HG03565 (cell line): ENCODE data around the gene SDK2.
"Not testable (repeated sequence)": the region's sequence is repeated elsewhere in the genome, so short reads cannot be mapped to it uniquely, and the experiment has no call there.

Source experiments
- ATAC-seq: cut with Tn5 transposase; IDR thresholded peaks from one replicate; pipeline ENCODE4 v1.9.1; 2021; ENCODE audit warnings: mild to moderate bottlenecking, moderate library complexity; ENCODE audit not compliant: unreplicated experiment

SDK2 gene

DNA sequence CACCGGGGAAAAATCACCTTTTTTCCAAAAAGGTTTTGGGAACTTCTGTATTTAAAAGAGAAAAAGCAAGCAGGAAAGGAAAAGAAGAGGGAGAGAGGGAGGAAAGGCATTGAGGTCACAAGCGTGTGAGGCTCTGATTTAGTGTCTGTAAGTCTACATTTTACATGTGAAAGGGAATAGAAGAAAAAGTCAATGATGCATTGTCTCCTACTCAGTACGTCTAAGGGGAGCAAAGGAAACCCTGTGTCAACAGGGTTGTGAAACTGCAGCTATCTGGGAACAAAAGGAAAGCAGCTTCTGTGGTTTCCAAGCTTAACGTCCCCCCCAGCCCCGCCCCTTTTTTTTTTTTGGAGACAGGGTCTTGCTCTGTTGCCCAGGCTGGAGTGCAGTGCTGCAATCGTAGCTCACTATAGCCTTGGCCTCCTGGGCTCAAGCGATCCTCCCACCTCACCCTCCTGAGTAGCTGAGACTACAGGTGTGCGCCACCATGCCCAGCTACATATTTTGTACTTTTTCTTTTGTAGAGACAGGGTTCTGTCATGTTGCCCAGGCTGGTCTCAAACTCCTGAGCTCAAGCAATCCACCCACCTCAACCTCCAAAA lies 330.6 kb downstream of the SDK2 start:
- no peak for ATAC-seq

DNA sequence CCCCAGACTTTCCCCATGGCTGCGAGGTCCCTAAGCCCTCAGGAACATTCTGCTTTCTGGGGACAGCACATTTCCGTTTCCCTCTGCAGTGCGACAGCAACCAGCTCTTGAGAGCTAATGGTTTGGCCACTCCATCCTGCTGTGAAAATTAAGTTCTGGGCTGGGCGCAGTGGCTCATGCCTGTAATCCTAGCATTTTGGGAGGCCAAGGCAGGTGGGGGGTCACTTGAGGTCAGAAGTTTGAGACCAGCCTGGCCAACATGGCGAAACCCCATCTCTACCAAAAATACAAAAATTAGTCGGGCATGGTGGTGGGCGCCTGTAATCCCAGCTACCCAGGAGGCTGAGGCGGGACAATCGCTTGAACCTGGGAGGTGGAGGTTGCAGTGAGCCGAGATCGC lies 331.4 kb downstream of the SDK2 start:
- ATAC-seq, result not testable (repeated sequence)

DNA sequence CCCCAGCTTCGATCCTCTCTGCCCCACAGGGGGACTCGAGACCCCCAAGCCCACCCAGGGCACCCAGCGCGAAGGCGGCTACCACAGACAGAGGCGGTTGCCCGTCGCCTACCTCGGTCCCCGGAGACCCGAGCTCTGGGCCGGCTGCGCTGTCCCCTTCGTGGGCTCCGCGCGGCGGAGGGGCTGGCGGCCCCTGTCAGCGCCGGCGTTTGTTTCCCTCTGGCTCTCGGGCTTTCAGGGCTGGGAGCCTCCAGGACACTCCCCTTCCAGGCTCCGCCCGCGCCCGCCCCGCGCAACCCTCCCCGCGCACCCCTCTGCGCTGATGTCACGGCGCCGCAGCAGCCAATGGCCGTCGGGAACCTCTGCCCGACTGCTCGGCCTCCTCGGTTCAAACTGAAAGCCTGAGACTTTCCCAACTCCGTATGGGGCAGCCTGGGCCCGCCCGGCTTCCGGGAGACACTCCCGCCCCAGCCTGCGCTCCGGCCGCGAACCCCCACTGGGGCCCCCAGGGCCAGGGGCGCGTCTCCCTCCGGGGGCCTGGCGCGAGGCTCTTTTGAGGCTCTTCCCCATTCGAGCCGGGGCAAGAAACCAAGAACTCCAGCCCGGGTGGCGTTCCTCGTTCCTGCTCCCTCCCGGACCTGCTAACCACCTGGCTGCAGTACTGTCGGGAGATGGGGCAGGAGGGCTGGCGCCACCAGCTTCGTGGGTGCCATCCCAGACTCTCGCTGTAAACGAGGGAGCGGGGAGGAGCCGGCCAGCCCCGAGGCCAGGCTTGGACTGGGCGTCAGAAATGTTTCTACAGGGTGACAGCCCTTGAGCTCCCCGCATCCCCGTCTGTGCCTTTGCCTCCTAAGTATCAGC lies 332.2 kb downstream of the SDK2 start, which contains the start of gene CDC42EP4:
CDC42EP4 (minus strand) TSS at position 221 of the 861 bp plus-strand sequence. CDS start 25,501 bp downstream, outside the sequence.
- ATAC-seq, result peak; percentile 80

DNA sequence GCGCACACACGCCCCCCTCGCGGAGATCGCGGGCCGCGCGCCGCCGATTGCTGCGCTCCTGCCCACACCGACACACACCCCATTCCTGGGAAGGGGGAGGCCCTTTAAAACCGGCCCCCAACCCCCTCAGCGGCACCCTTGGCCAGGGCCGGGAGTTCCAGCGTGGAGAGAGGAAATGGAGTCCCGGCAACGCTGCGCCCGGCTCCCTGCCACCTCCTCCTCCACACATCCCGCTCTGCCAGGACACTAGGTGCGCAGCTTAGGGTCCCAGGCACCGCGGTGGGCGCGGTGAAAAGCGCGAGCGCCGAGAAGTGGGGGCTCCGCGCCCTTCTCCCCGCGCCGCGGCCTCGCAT lies 332.8 kb downstream of the SDK2 start:
- ATAC-seq, result peak; percentile 2

DNA sequence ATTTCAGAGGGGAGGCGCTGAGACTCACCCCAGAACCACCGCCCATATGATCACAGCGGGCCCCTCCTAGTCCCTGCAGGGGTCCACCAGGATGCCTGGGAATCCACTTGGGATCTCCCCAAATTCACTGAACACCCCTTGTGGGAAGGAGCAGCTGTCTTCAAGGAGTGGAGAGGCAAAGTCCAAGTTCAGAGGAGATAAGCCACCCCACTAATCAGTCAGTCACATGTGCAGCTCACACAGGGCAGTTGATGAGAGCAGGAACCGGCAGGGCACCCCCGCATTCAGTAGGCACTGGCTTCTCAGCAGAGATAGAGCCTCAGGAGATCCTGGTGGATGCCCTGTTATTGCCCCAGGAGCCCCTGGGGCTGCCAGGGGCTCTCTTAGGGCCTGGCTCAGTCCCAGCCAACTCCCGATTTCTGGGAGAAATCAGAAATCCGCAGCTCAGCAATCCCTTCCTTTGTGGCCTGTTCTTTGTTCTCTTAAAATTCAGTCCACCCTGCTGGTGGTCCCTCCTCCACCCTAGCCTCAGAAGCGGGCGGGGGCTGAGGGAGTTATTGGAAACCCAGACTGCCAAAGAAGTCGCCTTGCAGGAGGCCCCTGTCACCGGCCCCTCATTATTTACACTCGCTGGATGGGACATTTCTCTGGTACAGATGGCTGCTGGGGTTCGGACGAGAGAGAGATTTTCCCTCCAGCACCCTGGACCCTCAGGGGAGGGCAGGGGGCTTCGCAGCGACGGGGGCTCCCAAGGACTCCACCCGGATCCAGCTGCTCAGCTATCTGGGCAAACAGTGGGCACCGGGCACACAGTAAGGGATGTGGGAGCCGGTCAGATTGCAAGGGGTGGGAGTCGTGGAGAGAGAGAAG lies 334.3 kb downstream of the SDK2 start:
- ATAC-seq, result no peak

DNA sequence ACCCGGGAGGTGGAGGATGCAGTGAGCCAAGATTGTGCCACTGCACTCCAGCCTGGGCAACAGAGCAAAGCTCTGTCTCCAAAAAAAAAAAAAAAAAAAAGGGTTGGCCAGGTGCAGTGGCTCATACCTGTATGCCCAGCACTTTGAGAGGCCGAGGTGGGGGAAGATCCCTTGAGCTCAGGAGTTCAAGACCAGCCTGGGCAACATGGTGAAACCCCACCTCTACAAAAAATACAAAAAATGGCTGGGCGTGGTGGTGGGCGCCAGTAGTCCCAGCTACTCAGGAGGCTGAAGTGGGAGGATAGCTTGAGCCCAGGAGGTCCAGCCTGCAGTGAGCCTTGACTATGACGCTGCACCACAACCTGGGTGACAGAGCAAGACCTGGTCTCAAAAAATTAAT lies 335.3 kb downstream of the SDK2 start:
- not testable (repeated sequence) for ATAC-seq

DNA sequence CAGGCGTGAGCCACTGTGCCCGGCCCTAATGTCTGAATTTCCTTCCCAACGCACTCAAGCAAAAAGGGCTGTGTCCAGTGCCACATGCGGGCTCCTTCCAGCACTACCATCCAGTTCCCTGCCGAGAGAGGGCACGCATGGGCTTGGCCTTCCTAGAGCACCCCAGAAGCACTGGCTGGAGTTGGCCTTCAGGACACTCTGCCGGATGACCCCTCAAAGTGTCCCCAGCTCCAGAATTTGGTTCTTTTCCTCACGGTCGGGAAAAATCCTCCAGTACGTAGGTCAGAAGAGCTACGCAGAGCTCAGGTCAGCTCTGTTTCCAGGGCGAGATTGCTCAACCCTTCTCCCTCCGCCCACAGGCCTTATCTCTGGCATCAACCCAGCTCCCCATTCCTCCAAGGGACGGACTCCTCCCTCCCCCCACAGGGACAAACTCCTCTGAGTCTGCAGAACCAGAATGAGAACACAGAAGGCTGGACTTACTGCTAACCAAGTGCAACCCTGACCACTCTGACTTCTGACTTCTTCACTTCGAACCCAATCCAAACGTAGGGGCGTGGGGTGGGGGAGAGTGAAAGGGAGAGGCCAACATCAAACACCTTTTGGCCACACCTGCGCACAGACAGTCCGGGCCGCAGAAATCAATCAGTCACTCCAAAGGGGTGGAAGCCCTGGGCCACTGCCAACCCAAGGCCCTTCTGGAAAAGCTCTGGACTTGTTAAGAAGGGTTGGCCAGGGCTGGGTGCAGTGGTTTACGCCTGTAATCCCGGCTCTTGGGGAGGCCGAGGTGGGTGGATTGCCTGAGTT lies 336.0 kb downstream of the SDK2 start:
- no peak for ATAC-seq

DNA sequence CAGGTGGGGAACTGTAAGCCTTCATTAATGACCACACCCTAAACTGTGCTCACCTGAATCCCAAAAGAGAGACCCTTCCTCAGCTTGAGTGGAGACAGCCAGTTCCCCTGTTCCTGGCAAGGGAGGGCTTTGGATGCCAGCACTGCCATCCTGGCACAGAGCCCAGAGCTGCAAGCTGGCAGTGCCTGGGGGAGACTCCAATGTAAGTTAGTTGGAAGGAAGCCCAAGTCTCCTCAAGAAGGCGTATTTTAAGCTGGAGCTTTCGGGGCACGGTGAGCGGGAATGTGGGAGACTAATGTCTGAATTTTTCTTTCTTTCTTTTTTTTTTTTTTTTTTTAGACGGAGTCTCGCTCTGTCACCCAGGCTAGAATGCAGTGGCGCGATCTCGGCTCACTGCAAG lies 337.1 kb downstream of the SDK2 start:
- no peak for ATAC-seq

DNA sequence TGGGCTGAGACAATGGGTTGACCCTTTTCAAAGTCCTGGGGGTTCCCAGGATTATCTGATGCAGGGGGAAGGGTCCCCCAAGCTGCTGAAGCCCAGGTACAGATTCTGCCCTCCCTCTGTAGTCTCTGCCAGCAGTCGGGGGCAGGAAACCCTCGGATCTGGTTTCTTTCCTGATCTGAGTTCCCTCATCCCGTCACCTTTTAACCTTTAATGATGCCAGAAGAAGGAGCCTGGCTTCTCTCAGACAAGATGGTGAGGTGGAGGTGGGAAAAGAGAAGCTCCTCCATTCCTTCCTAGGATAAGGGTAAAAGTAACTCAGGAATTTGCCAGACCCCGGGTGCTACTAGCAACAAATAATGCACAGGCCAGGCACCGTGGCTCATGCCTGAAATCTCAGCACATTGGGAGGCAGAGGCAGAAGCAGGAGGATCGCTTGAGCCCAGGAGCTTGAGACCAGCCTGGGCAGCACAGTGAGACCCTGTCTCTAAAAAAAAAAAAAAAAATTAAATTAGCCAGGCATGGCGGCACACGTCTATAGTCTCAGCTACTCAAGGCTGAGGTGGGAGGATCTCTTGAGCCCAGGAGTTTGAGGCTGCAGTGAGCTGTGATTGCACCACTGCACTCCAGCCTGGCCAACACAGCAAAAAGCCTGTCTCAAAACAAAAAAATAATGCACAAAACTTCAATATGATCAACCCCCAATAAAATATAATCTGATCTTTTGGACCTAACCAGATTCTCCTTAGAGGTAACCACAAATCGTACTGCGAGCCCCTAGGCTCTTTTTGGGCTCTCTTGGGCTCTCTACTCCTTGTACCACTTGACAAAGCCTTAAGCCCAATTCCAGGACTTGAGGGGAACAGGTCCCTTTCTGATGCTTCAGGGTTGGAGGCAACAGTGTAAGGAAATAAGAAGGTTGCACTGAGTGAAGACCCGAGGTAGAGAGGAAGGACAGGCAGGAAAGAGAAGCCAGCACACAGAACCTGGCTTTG lies 338.1 kb downstream of the SDK2 start:
- ATAC-seq, result no peak

DNA sequence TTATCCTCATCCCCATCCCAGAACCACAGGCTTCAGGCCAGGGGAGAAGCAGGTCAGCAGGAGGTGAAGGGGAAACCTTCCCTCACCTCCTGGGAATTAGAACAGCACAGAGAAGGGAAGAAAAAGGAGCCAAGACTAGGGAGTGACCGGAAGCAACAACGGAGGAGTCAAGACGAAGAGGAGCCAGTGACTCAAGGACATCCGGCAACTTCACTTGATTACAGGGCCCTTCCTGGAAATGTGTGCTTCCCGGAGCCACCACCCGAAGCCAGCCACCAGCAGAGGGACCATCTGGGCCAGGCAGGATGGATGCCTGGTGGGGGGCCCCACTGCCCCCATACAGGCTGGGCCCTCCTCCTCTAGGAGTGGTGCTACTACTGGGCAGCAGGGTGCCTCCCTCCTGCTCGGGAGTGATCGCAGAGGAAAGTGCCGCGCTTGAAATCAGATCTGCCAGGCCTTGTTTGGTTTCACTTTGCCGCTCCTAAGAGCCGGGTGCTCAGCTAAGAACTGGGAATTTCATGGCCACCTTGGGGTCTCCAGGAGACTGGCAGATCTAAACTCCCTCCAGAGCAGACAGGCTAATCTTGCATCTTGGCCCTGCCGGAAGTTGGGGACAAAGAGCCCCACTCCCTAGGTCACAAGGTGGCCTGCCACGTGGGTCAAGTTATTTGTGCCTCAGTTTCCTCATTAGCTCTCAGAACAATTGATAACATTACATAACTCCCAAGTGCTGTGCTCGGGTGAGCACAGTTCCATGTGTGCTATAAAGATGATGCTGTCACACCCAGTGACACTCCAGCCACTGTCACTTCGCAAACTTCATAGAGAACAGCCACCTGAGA lies 339.1 kb downstream of the SDK2 start:
- no peak for ATAC-seq

DNA sequence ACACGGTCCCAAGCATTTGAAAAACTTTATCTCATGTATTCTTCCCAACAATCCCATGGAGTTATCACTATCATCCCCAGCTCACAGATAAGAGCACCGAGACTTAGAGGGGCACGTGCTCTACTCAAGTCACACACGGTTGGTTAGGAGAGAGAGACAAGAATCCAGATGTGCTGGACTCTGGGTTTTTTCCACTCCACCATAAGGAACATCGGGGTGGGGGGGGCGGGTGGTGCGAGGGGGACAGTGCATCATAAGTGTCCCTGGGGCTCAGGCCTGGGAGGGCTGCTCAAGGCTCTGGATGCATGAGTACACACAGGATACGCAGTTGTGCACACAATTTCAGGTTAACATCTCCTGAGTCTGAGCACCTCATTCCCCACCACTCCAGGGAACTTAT lies 339.8 kb downstream of the SDK2 start:
- ATAC-seq, result no peak

DNA sequence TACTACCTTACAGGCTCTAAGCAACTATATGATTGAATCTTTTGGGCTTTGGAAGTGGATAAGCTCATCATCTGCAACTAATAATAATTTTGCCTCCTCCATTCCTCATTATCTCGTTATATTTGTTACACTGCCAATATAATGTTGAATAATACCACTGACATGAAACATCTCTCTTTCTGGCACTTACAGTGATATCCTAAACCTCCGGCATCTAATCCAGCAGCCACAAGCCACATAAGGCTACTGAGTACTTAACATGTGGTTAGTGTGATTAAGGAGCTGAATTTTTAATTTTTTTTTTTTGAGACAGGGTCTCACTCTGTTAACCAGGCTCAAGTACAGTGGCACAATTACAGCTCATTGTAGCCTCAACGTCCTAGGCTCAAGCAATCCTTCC lies 342.1 kb downstream of the SDK2 start:
- ATAC-seq, result no peak

DNA sequence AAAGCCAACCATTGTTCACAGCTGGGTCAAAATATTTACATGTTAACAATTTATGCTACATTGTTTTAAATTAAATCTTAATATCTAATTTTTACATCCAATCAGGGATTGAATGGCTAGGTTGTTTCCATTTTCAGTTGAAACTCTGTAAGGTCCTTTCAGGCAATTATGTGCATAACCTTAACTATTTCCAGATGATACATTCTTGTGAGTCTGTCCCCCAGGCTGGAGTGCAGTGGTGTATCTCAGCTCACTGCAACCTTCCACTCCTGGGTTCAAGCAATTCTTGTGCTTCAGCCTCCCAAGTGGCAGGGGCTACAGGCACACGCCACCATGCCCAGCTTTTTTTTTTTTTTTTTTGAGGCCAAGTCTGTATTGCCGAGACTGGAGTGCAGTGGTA lies 342.9 kb downstream of the SDK2 start:
- no peak for ATAC-seq

DNA sequence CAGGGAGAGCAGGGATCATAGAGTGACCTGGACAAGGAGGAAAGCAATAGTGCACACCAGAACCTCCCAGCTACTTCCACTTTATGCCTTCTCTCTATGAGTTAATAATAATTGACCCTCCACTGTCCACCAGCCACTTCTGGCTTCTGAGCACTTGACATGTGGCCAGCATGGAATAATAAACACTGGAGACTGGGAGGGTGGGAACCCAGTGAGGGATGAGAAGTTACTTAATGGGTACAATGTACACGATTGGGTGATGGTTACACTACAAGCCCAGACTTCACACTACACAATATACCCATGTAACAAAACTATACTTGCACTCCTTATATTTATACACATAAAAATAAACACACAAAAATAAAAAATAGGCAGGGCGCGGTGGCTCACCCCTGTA lies 343.9 kb downstream of the SDK2 start:
- no peak for ATAC-seq

DNA sequence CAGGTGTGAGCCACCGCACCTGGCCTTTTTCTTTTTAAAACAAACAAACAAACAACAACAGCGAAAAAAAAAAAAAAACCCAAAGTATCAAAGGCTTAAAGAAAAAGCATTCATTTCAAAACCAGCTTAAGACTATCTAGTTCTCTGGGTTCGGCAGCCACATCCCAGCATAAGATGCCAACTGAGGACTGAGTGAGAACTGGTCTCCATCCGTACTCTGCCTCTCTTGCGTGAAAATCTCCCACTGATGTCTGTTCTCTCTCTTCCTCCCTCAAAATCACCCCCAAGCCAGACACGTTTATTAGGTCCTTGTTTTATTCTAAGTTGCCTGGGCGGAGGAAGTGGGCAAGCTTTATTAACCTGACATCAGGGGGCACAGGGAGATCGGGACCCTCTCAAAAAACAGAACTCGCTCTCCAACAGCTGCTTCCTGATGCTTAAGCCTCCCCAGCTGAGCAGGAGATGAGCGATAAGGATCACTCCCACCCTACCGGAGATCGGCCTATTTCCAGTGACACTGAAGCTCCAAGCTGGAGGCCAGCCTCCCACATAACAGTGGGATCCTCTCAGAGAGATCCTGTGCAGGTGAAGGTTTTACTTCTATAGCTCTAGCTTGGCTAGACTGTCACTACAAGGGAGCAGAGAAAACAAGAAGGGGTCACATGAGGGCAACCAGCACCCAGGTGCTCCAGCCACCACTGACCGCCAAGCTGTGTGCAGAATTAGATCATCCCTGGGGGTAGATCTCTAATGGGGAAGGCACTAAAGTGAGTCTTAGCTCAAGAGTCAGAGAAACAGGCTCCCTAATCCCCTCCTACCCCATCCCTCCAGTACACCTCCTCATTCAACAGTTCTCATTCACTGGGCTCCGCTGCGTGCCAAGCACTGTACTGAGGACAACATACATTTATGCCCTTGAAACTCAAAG lies 346.0 kb downstream of the SDK2 start:
- no peak for ATAC-seq

DNA sequence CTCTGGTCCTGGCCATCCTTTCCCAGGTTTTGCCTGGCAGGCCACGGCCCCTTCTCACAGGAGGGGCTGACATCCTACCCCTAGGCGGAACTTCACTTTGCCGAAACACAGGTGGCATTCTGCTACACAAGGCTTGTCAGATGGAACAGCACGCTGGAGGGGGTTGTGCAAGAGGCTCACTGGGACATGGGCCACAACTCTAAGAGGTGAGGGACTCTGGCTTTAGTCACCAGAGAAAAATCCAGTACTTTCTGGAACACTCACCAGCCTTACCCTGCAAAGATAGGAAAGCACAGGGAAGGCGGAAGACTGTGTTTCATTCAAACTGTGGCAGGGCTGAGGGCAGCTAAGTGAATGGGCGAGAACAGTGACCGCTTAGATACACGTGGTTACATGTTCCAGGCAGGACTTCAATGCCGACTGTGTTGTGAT lies 350.7 kb downstream of the SDK2 start:
- no peak for ATAC-seq

DNA sequence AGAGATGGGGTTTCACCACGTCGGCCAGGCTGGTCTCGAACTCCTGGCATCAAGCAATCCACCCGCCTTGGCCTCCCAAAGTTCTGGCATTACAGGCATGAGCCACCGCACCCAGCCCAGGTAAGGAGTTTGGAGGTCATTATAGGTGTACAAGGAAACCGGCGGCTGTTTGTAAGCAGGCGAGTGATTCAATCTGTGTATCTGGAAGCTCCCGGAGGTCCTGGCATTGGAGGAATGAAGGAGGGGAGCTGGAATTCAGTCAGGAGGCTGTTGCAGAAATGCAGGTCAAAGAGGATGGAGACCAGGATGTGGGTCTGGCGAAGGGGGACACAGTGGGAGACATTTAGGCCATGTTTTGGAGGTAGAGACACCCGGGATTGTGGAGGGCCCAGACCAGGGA lies 351.2 kb downstream of the SDK2 start:
- ATAC-seq, result no peak
